Measurements from ENCODE around the gene SMYD3. TPM values are rescaled to one million over a fixed set of nuclear protein-coding genes. Genes with fewer than 3 reads are reported as not detected.

Gene SMYD3
- total RNA-seq, 1 donor from 2014 or later, result 28.3 TPM

GRCh38 chr1:246169486-246169885 is 337.6 kb downstream of the SMYD3 start:
- no peak for DNase-seq

GRCh38 chr1:246169019-246169418 is 338.1 kb downstream of the SMYD3 start:
- DNase-seq, result no peak

GRCh38 chr1:246166841-246167240 is 340.2 kb downstream of the SMYD3 start:
- DNase-seq, result no peak

- DNase-seq, result no peak
Measured at GRCh38 chr1:246165826-246166709, 341.0 kb downstream of the SMYD3 start.

GRCh38 chr1:246164764-246165163 is 342.3 kb downstream of the SMYD3 start:
- no peak for DNase-seq

GRCh38 chr1:246162560-246162959 is 344.5 kb downstream of the SMYD3 start:
- DNase-seq, result no peak

GRCh38 chr1:246161626-246162025 is 345.5 kb downstream of the SMYD3 start:
- no peak for DNase-seq

GRCh38 chr1:246160905-246161304 is 346.2 kb downstream of the SMYD3 start:
- DNase-seq, result no peak

- DNase-seq, result no peak
Measured at GRCh38 chr1:246160374-246160773, 346.7 kb downstream of the SMYD3 start.

- DNase-seq, result no peak
Measured at GRCh38 chr1:246159279-246160227, 347.5 kb downstream of the SMYD3 start.

GRCh38 chr1:246158131-246158530 is 348.9 kb downstream of the SMYD3 start:
- no peak for DNase-seq

GRCh38 chr1:246157516-246157915 is 349.6 kb downstream of the SMYD3 start:
- no peak for DNase-seq

GRCh38 chr1:246156847-246157246 is 350.2 kb downstream of the SMYD3 start:
- no peak for DNase-seq

- no peak for DNase-seq
Measured at GRCh38 chr1:246155923-246156322, 351.2 kb downstream of the SMYD3 start.

- DNase-seq, result no peak
Measured at GRCh38 chr1:246153796-246154212, 353.3 kb downstream of the SMYD3 start.

GRCh38 chr1:246152986-246153431 is 354.1 kb downstream of the SMYD3 start:
- DNase-seq, result no peak

GRCh38 chr1:246151796-246152434 is 355.2 kb downstream of the SMYD3 start:
- no peak for DNase-seq

GRCh38 chr1:246149543-246149942 is 357.5 kb downstream of the SMYD3 start:
- no peak for DNase-seq

GRCh38 chr1:246147524-246148461 is 359.3 kb downstream of the SMYD3 start:
- no peak for DNase-seq

- no peak for DNase-seq
Measured at GRCh38 chr1:246146804-246147523, 360.1 kb downstream of the SMYD3 start.

- no peak for DNase-seq
Measured at GRCh38 chr1:246145900-246146299, 361.2 kb downstream of the SMYD3 start.
